Ishikawa (cell line): Measurements from ENCODE around the gene NHLRC1.

Experiments
- CEBPB ChIP-seq: IDR thresholded peaks from 2 replicates; pipeline ENCODE4 v1.6.1; 2012
- CREB1 ChIP-seq: IDR thresholded peaks from 2 replicates; pipeline ENCODE4 v1.6.1; 2012; ENCODE audit warnings: low read depth
- EGR1 ChIP-seq: IDR thresholded peaks from 2 replicates; pipeline ENCODE4 v1.6.1; 2012
- EP300 ChIP-seq: IDR thresholded peaks from 2 replicates; pipeline ENCODE4 v1.6.1; 2012; ENCODE audit warnings: borderline replicate concordance
- FOXM1 ChIP-seq: IDR thresholded peaks from 2 replicates; pipeline ENCODE4 v1.6.1; 2012; ENCODE audit warnings: low read depth, borderline replicate concordance
- NFIC ChIP-seq: IDR thresholded peaks from 2 replicates; pipeline ENCODE4 v1.6.1; 2012
- RAD21 ChIP-seq: IDR thresholded peaks from 2 replicates; pipeline ENCODE4 v1.6.1; 2012; ENCODE audit warnings: low read depth
- REST ChIP-seq: IDR thresholded peaks from 2 replicates; pipeline ENCODE4 v1.6.1; 2012; ENCODE audit warnings: low read depth, mild to moderate bottlenecking
- TAF1 ChIP-seq: IDR thresholded peaks from 2 replicates; pipeline ENCODE4 v1.6.1; 2012; ENCODE audit warnings: low read depth, mild to moderate bottlenecking
- TCF12 ChIP-seq: IDR thresholded peaks from 2 replicates; pipeline ENCODE4 v1.6.1; 2012; ENCODE audit warnings: low read depth
- TEAD4 ChIP-seq: IDR thresholded peaks from 2 replicates; pipeline ENCODE4 v1.6.1; 2012
- YY1 ChIP-seq: IDR thresholded peaks from 2 replicates; pipeline ENCODE4 v1.6.1; 2012; ENCODE audit warnings: low read depth
- ZBTB7A ChIP-seq: IDR thresholded peaks from 2 replicates; pipeline ENCODE4 v1.6.1; 2012; ENCODE audit warnings: low read depth
- TF ChIP-seq, protein P1 (sequence below): IDR thresholded peaks from 2 replicates; pipeline ENCODE4 v1.6.1; 2012
- TF ChIP-seq, protein P2 (sequence below): IDR thresholded peaks from 2 replicates; pipeline ENCODE4 v1.6.1; 2012

Gene NHLRC1

DNA sequence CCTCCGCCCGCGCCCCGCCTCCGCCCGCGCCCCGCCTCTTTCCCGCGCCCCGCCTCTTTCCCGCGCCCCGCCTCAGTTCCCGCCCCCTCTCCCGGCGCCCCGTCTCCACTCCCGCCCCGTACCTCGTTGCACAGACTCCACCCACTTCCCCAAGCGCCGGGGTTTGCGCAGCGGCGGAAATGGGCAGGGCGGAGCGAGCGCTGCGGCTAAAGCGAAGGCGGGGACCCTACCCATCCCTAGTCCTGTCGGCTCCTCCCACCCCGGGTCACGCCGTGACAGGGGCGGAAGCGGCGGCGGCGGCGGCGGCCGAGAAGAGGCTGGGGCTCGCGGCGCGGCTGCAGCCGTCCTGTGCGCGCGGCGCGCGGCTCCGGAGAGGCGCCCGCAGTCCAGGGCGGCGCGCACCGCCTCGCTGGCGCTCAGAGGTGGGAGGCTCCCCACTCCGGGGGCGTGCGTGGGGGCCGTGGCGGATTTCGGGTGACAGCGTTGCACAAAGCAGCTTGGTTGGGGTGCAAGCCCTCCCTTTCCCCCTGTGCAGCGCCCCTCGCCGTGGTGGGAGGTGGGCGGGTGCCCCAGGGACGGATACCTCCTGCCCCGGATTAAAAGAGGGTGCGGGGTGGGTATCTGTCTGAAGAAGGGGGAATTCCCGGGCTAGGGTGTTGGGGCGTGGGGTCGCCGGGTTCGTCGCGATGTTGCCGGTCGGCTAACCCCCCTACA, 32.8 kb upstream of the NHLRC1 start, which contains the start of gene KDM1B:
KDM1B (plus strand) TSS at position 273 of the 714 bp plus-strand sequence. CDS start 4,474 bp downstream, outside the sequence.
- TF ChIP-seq TAF1 (0 out of 2 replicates have a peak, but pooled peaks have one; percentile 4), EGR1 (no peak), REST (no peak), TCF12 (no peak; the same call in 1 of the 2 replicates), ZBTB7A (peak; percentile 64; the same call in 1 of the 2 replicates), RAD21 (no peak), EP300 (0 out of 2 replicates have a peak, but pooled peaks have one; percentile 20)
- TF ChIP-seq, protein P1, sequence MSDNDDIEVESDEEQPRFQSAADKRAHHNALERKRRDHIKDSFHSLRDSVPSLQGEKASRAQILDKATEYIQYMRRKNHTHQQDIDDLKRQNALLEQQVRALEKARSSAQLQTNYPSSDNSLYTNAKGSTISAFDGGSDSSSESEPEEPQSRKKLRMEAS: peak; percentile 17

- TF ChIP-seq REST (no peak), YY1 (peak; percentile 89), TAF1 (peak; percentile 79), EGR1 (peak; percentile 81)
Measured at GRCh38 chr6:18154507-18155149, 32.2 kb upstream of the NHLRC1 start, which contains the start of gene TPMT. Gene TPMT (minus strand): TSS chr6:18155077. CDS start chr6:18149127, 5,950 bp downstream.

- TF ChIP-seq CREB1 (no peak), YY1 (no peak), TCF12 (no peak), TAF1 (no peak), NFIC (no peak), RAD21 (no peak), TEAD4 (no peak), FOXM1 (no peak), REST (no peak), ZBTB7A (no peak), EP300 (no peak), CEBPB (no peak), EGR1 (no peak)
- TF ChIP-seq, protein P1: no peak
- TF ChIP-seq, protein P2, sequence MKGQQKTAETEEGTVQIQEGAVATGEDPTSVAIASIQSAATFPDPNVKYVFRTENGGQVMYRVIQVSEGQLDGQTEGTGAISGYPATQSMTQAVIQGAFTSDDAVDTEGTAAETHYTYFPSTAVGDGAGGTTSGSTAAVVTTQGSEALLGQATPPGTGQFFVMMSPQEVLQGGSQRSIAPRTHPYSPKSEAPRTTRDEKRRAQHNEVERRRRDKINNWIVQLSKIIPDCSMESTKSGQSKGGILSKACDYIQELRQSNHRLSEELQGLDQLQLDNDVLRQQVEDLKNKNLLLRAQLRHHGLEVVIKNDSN: no peak
Measured at GRCh38 chr6:18153311-18153703, 30.8 kb upstream of the NHLRC1 start.

GRCh38 chr6:18151801-18152200, 29.3 kb upstream of the NHLRC1 start:
- no peak for TF ChIP-seq EGR1
- no peak for TF ChIP-seq YY1
- no peak for TF ChIP-seq TEAD4
- TF ChIP-seq CEBPB: no peak
- no peak for TF ChIP-seq EP300
- TF ChIP-seq REST: no peak
- TF ChIP-seq, protein P2: no peak
- no peak for TF ChIP-seq TCF12
- TF ChIP-seq FOXM1: no peak
- TF ChIP-seq, protein P1: no peak
- TF ChIP-seq RAD21: no peak
- no peak for TF ChIP-seq NFIC
- TF ChIP-seq CREB1: no peak
- no peak for TF ChIP-seq ZBTB7A
- no peak for TF ChIP-seq TAF1
